Tibial nerve (tissue), 4 donors: ENCODE data around the gene SLC16A11.
A peak's percentile ranks its signal among the peaks of the same experiment; 100 is the strongest.

Experiments used
- EP300 ChIP-seq, 2 donors: sonication (generic); formaldehyde crosslinking; IDR thresholded peaks; one replicate each; pipeline ENCODE4 v1.6.1; 2017; ENCODE audit warnings: antibody characterized with exemption in 2 of 2, mild to moderate bottlenecking in 1 of 2
- POLR2A ChIP-seq, 2 donors: fragments of 450-650 bp; IDR thresholded peaks; one replicate each; pipeline ENCODE4 v1.6.1; 2017; ENCODE audit warnings: antibody characterized with exemption in 2 of 2, mild to moderate bottlenecking in 2 of 2, moderate library complexity in 2 of 2
- TF ChIP-seq, protein P1 (sequence below), 5 experiments: fragments of 200-600 bp in 3 of 5; fragments of 450-650 bp in 2 of 5; sonication (generic) in 3 of 5; IDR thresholded peaks; one replicate each; pipeline ENCODE4 v1.5.1; 2016 to 2019; ENCODE audit warnings: antibody characterized with exemption in 5 of 5, mild to moderate bottlenecking in 3 of 5, moderate library complexity in 2 of 5

DNA sequence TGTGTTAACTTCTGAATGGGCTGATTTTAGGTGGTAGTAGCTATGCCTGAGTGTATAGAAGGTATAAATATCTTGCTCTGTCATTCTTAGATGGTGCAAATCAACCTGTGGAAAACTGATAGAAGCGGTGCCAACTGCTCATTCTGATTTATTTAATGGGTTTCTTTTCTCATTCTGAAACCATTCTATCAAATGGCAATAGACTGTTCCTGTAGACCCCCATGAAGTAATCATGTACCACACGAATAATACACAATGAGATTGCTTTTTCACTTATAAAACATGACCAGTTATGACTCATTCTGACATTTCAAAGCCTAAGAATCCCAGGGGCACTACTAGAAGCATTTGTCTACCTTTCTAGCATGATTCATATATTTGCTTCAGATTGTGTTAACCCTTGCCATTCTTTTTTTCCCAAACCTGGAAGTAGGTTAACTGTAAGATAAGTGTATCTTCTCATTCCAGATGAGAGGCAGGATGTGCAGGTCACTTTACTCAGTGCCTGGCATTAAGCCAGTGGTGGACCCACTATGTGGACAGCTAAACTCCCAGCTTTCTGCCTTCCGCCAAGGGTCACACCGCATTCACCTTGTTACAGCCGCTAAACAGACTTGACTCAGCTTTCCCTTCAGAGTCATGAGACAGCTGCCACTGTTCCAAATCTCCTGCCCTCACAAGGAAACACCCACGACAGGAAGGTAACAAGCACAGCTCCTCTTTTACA is 16.4 kb upstream of the SLC16A11 start:
- TF ChIP-seq, protein P1, sequence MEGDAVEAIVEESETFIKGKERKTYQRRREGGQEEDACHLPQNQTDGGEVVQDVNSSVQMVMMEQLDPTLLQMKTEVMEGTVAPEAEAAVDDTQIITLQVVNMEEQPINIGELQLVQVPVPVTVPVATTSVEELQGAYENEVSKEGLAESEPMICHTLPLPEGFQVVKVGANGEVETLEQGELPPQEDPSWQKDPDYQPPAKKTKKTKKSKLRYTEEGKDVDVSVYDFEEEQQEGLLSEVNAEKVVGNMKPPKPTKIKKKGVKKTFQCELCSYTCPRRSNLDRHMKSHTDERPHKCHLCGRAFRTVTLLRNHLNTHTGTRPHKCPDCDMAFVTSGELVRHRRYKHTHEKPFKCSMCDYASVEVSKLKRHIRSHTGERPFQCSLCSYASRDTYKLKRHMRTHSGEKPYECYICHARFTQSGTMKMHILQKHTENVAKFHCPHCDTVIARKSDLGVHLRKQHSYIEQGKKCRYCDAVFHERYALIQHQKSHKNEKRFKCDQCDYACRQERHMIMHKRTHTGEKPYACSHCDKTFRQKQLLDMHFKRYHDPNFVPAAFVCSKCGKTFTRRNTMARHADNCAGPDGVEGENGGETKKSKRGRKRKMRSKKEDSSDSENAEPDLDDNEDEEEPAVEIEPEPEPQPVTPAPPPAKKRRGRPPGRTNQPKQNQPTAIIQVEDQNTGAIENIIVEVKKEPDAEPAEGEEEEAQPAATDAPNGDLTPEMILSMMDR (IDR thresholded peaks at IDR 0.05): no peak
- TF ChIP-seq EP300 (IDR thresholded peaks at IDR 0.05): peak in 1 of 2 donors; percentile 37
- no peak for TF ChIP-seq POLR2A (IDR thresholded peaks at IDR 0.05)
